ENCODE data around the gene SLC25A41. TPM values are rescaled to one million over a fixed set of nuclear protein-coding genes. Genes with fewer than 3 reads are reported as not detected.
A peak's percentile ranks its signal among the peaks of the same experiment; 100 is the strongest.

SLC25A41 gene
- total and polyA plus RNA-seq, 2 of the 8 experiments (the other 6 are each of a cell fraction or from before 2014, with no cell fraction given), result 0.50 TPM; not detected in 1

DNA sequence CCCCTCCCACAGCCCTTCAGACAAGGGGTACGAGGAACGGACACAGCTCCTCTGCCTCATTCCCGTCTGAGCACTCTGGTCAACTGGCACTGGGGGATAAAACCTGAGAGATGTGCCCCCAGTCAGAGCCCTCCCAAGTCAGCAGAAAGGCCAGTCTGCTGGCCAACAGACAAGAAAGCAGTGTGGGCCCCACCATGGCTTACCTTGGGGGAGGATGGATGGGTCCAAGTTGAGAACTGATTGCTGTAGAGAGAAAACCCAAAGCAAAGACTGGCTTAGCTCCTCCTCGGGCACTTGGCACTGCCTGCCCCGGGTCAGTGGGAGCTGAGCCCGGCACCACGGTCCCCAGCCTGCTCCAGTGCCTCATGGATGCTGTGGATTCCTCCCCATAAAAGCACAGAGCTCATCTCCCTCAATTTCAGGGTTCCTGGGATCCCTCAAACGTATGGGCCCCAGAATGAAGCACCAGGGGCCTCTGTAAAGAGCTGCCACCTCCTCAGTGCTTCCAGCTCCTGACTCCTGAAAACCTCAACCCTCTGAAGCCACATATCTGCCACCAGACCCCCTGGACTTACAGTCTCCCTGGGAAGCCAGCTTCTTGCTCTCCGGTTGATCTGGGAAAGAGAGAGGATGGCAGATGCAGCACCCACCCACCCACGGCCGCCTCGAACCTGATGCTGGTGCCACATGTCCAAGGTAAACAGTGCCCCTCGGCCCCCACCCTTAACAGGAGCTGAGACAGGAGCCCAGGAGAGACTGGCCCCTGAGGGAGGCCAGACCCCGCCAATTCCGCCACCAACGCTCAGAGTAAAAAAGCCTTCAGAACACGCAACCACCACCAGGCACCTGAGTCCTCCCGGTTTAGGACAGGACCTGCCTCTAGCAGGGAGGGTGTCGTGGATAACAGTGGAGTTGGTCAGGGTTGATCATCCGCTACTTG, 12.2 kb downstream of the SLC25A41 start:
- no peak overlapping the region; the same call in 1 of the 2 replicates for H3K27ac ChIP-seq (ENCODE audit: low read depth, low read length)
- peaks cover 52 to 67% of the 10 kb centered on the region in 2 experiments for H4K20me1 ChIP-seq (replicated peaks in 1 of 2; ENCODE audit: control insufficient read depth in 1 of 2, insufficient read depth in 2 of 2, low read length in 2 of 2)
- H3K56ac ChIP-seq (replicated peaks; ENCODE audit: insufficient read length, low read depth, low read length), result no peak overlapping the region
- ChIA-PET CTCF (ENCODE audit: partially characterized antibody) (interaction anchor here (0.9 to 2.4 kb wide), 6 partner anchors 9 to 294 kb away, joined by 3 to 5 read pairs (median 4); no protein-coding TSS in a partner anchor), POLR2A (ENCODE audit: partially characterized antibody) (interaction anchor here (0.7 to 4.2 kb wide), 12 partner anchors 9 to 61 kb away, joined by 3 to 26 read pairs (median 4); partner anchors contain the start of gene CRB3)
- no peak overlapping the region for H2BK12ac ChIP-seq (ENCODE audit: low read depth, low read length)
- no peak overlapping the region for H2AFZ ChIP-seq (ENCODE audit: low read length)
- peak overlapping the region in 1 of 2 experiments; percentile 90; a peak in 2 of 4 replicates for H3K4me2 ChIP-seq (ENCODE audit: insufficient read depth in 1 of 2, low read depth in 2 of 2, low read length in 2 of 2)
- DNase-seq (ENCODE audit: low read depth in 1 of 2, low spot score in 2 of 2) (no peak), FAIRE-seq (no peak)
- WGBS, 2 experiments (ENCODE audit: extremely low coverage in 1 of 2, insufficient coverage in 1 of 2, insufficient read length in 1 of 2, insufficient replicate concordance in 2 of 2, low coverage in 1 of 2, low lambda C conversion rate in 2 of 2, missing lambda C conversion rate in 1 of 2), result 93% methylated on average over 19 of the region's 20 CpGs; no CpG with 5 or more reads in 1 of the 2 experiments
- H2AK5ac ChIP-seq (ENCODE audit: low read depth, low read length), result no peak overlapping the region
- H3K23me2 ChIP-seq (ENCODE audit: low read depth, low read length), result peaks cover 8% of the 10 kb centered on the region
- H3K4me3 ChIP-seq (ENCODE audit: extremely low read depth in 1 of 4, insufficient read depth in 2 of 4, low read depth in 3 of 4, low read length in 4 of 4), result no peak overlapping the region
- no peak overlapping the region for H4K5ac ChIP-seq (ENCODE audit: insufficient read length, low read depth, low read length)
- peaks cover 0 to 4% (median 0%) of the 10 kb centered on the region in 4 experiments; a peak in 2 of 7 replicates for H3K4me1 ChIP-seq (replicated peaks in 1 of 4; ENCODE audit: control insufficient read depth in 3 of 4, insufficient read depth in 4 of 4, low read length in 3 of 4)
- no peak overlapping the region for H3K4ac ChIP-seq (replicated peaks; ENCODE audit: insufficient read length, low read depth, low read length)
- H2BK120ac ChIP-seq (replicated peaks; ENCODE audit: low read depth, low read length), result no peak overlapping the region
- peaks cover 48 to 60% (median 58%) of the 10 kb centered on the region in 4 experiments for H3K36me3 ChIP-seq (ENCODE audit: control insufficient read depth in 2 of 4, insufficient read depth in 4 of 4, low read length in 3 of 4)
- no peak overlapping the region for H2BK20ac ChIP-seq (ENCODE audit: low read length)
- H3K9me3 ChIP-seq (ENCODE audit: insufficient read depth in 2 of 2, low read depth in 1 of 2, low read length in 1 of 2), result peaks cover 0 to 5% of the 10 kb centered on the region in 2 experiments; a peak in 2 of 4 replicates
- no peak overlapping the region for H4K91ac ChIP-seq (replicated peaks; ENCODE audit: insufficient read length, low read length)
- no peak overlapping the region for H3K14ac ChIP-seq (ENCODE audit: insufficient read length)
- H3K23ac ChIP-seq (ENCODE audit: insufficient read length), result no peak overlapping the region
- H3K79me2 ChIP-seq (ENCODE audit: control insufficient read depth in 1 of 2, insufficient read depth in 2 of 2, low read length in 2 of 2), result peaks cover 34 to 69% of the 10 kb centered on the region in 2 experiments
- H3K79me1 ChIP-seq (ENCODE audit: low read depth, low read length), result peaks cover 20% of the 10 kb centered on the region
- H3K18ac ChIP-seq (ENCODE audit: extremely low read depth, low read length), result no peak overlapping the region
- no peaks in the 10 kb centered on the region; a peak in 1 of 7 replicates for H3K27me3 ChIP-seq (replicated peaks in 1 of 4; ENCODE audit: control insufficient read depth in 3 of 4, extremely low read depth in 1 of 4, insufficient read depth in 3 of 4, low read length in 3 of 4)
- H2BK5ac ChIP-seq (ENCODE audit: low read depth, low read length), result peak overlapping the region; percentile 32; the same call in 1 of the 2 replicates
- H3K9ac ChIP-seq (replicated peaks in 1 of 4; ENCODE audit: extremely low read depth in 1 of 4, low read depth in 3 of 4, low read length in 3 of 4), result peak overlapping the region in 1 of 4 experiments; percentile 6; a peak in 1 of 7 replicates
- H2BK15ac ChIP-seq (ENCODE audit: low read length), result no peak overlapping the region
- peak overlapping the region; percentile 51; the same call in 1 of the 2 replicates for H4K8ac ChIP-seq (ENCODE audit: extremely low read depth, insufficient read depth, low read length)
- no peak for TF ChIP-seq TBP (IDR thresholded peaks at IDR 0.05; ENCODE audit: low read depth, low read length)
- TF ChIP-seq, protein P1, sequence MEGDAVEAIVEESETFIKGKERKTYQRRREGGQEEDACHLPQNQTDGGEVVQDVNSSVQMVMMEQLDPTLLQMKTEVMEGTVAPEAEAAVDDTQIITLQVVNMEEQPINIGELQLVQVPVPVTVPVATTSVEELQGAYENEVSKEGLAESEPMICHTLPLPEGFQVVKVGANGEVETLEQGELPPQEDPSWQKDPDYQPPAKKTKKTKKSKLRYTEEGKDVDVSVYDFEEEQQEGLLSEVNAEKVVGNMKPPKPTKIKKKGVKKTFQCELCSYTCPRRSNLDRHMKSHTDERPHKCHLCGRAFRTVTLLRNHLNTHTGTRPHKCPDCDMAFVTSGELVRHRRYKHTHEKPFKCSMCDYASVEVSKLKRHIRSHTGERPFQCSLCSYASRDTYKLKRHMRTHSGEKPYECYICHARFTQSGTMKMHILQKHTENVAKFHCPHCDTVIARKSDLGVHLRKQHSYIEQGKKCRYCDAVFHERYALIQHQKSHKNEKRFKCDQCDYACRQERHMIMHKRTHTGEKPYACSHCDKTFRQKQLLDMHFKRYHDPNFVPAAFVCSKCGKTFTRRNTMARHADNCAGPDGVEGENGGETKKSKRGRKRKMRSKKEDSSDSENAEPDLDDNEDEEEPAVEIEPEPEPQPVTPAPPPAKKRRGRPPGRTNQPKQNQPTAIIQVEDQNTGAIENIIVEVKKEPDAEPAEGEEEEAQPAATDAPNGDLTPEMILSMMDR (IDR thresholded peaks at IDR 0.05; ENCODE audit: control extremely low read depth in 1 of 3, insufficient read depth in 1 of 3, low read depth in 1 of 3, low read length in 3 of 3), result no peak
- no peak for TF ChIP-seq POU5F1 (IDR thresholded peaks at IDR 0.05; ENCODE audit: low read depth, low read length)

Data from H1 (cell line).